Measurements from ENCODE around the gene ETF1.

DNA sequence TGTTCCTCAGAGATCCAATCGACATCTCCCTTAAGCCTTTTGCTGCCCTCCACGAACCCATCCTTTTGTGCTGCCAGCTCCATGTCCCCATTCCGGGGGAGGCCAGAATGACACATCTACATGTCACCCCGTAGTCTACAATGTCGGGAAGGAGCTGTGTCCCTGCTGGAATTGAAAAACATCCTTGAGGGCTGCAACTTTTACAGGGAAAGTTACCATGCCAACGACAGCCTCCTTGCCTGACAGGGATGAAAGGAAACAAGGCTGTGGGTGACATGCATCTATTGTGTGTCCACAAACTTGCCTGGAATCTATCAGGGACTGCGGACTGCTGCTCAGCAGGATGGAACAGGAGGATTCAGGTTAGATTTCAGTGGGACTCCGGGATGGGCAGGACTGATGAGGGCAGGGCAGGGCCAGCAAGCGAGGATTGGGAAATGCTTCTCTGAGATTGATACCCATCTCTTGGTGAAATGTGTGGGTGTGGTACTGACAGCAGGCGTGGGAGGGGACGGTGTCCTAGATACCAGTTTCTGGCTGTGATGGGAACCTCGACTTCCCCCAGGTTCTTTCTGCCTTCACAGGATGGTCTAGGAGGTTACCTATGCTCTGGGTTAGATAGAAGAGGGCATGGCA, 52.3 kb downstream of the ETF1 start:
- TF ChIP-seq CTCF (IDR thresholded peaks at IDR 0.05) = no peak
- TF ChIP-seq POLR2A (IDR thresholded peaks at IDR 0.05) = no peak
- TF ChIP-seq EP300 (IDR thresholded peaks at IDR 0.05; ENCODE audit: low read depth) = no peak
- TF ChIP-seq POLR2AphosphoS5 (IDR thresholded peaks at IDR 0.05) = no peak
